ENCODE measurements around the gene SPINK8.
"Not testable (repeated sequence)": the region's sequence is repeated elsewhere in the genome, so short reads cannot be mapped to it uniquely, and the experiment has no call there.

- TF ChIP-seq EP300, POLR2AphosphoS5, CTCF (IDR thresholded peaks at IDR 0.05): not testable (repeated sequence)
These were observed at the start of gene SPINK8 for GRCh38 chr3:48333346-48334245.

Measured in suprapubic skin (tissue), 4 donors.